ENCODE results near the gene PYHIN1. TPM values are rescaled to one million over a fixed set of nuclear protein-coding genes. Genes with fewer than 3 reads are reported as not detected.

Gene PYHIN1
- total RNA-seq, 1 experiment from 2014 or later, result not detected

- no TSS peak for BruUV-seq (replicated peaks)
- ChIA-PET RAD21 (ENCODE audit: low non-redundant PET in 1 of 2, low total read pairs in 2 of 2, uncharacterized antibody in 2 of 2, unreplicated experiment in 2 of 2) (no interaction called here), CTCF (no interaction called here), POLR2A (no interaction called here)
- intact Hi-C loops (cut with micrococcal nuclease), result no loop called here
- no peak overlapping the region for H2AFZ ChIP-seq (ENCODE audit: low read depth, low read length, poor library complexity, severe bottlenecking)
- H3K79me2 ChIP-seq (ENCODE audit: insufficient read depth, low read length), result no peaks in the 10 kb centered on the region
- H3K4me3 ChIP-seq (replicated peaks in 1 of 2; ENCODE audit: low read depth in 1 of 2, low read length in 2 of 2), result no peak overlapping the region
- H3K9ac ChIP-seq (ENCODE audit: low read length), result no peak overlapping the region
- ATAC-seq (no peak), DNase-seq (ENCODE audit: low read depth, low spot score) (no peak)
- H3K9me2 ChIP-seq (ENCODE audit: insufficient read depth), result no peaks in the 10 kb centered on the region
- TF ChIP-seq ATF3 (IDR thresholded peaks at IDR 0.05) (no peak), EGR1 (IDR thresholded peaks at IDR 0.05; ENCODE audit: low read depth) (no peak), MAX (IDR thresholded peaks at IDR 0.05) (no peak), YY1 (IDR thresholded peaks at IDR 0.05; ENCODE audit: extremely low read depth, insufficient replicate concordance, low read depth, low read length) (no peak), POLR2AphosphoS5 (IDR thresholded peaks at IDR 0.05; ENCODE audit: low read depth, low read length) (no peak), RAD21 (IDR thresholded peaks at IDR 0.05; ENCODE audit: low read depth) (no peak), TCF7L2 (IDR thresholded peaks at IDR 0.05; ENCODE audit: borderline replicate concordance, extremely low read depth, insufficient read depth, insufficient read length) (no peak)
- H3K4me1 ChIP-seq (ENCODE audit: control insufficient read depth in 1 of 2, insufficient read depth in 2 of 2, low read length in 2 of 2), result no peaks in the 10 kb centered on the region
- no peaks in the 10 kb centered on the region for H3K36me3 ChIP-seq (ENCODE audit: control insufficient read depth in 1 of 2, insufficient read depth in 2 of 2, low read length in 2 of 2)
- H3K4me2 ChIP-seq (ENCODE audit: low read length), result no peak overlapping the region
- no peak overlapping the region for H3K27ac ChIP-seq (ENCODE audit: low read depth, low read length)
- no peaks in the 10 kb centered on the region for H4K20me1 ChIP-seq (ENCODE audit: insufficient read depth)
- H3K27me3 ChIP-seq (ENCODE audit: insufficient read depth, low read length), result no peaks in the 10 kb centered on the region
- H3K9me3 ChIP-seq (ENCODE audit: control insufficient read depth in 1 of 2, insufficient read depth in 1 of 2, low read depth in 1 of 2, low read length in 2 of 2), result no peaks in the 10 kb centered on the region
Observed at GRCh38 chr1:158983235-158983634, 51.9 kb downstream of the PYHIN1 start.

GRCh38 chr1:158984386-158984785 lies 53.0 kb downstream of the PYHIN1 start:
- Histone ChIP-seq H3K4me1 (ENCODE audit: control insufficient read depth in 1 of 2, insufficient read depth in 2 of 2, low read length in 2 of 2) (no peaks in the 10 kb centered on the region), H3K36me3 (ENCODE audit: control insufficient read depth in 1 of 2, insufficient read depth in 2 of 2, low read length in 2 of 2) (no peaks in the 10 kb centered on the region), H3K4me2 (ENCODE audit: low read length) (no peak overlapping the region), H4K20me1 (ENCODE audit: insufficient read depth) (no peaks in the 10 kb centered on the region), H3K79me2 (ENCODE audit: insufficient read depth, low read length) (no peaks in the 10 kb centered on the region), H3K4me3 (replicated peaks in 1 of 2; ENCODE audit: low read depth in 1 of 2, low read length in 2 of 2) (no peak overlapping the region), H3K9ac (ENCODE audit: low read length) (no peak overlapping the region), H3K9me2 (ENCODE audit: insufficient read depth) (no peaks in the 10 kb centered on the region), H3K9me3 (ENCODE audit: control insufficient read depth in 1 of 2, insufficient read depth in 1 of 2, low read depth in 1 of 2, low read length in 2 of 2) (no peaks in the 10 kb centered on the region), H3K27me3 (ENCODE audit: insufficient read depth, low read length) (no peaks in the 10 kb centered on the region), H2AFZ (ENCODE audit: low read depth, low read length, poor library complexity, severe bottlenecking) (no peak overlapping the region), H3K27ac (ENCODE audit: low read depth, low read length) (no peak overlapping the region)
- TF ChIP-seq MAX (IDR thresholded peaks at IDR 0.05) (no peak), ZFX (IDR thresholded peaks at IDR 0.05) (no peak), EZH2 (IDR thresholded peaks at IDR 0.05) (no peak), JUND (IDR thresholded peaks at IDR 0.05) (no peak), SIN3A (IDR thresholded peaks at IDR 0.05; ENCODE audit: low read depth) (no peak), RAD21 (IDR thresholded peaks at IDR 0.05; ENCODE audit: low read depth) (no peak), TCF7L2 (IDR thresholded peaks at IDR 0.05; ENCODE audit: borderline replicate concordance, extremely low read depth, insufficient read depth, insufficient read length) (no peak), YY1 (IDR thresholded peaks at IDR 0.05; ENCODE audit: extremely low read depth, insufficient replicate concordance, low read depth, low read length) (no peak), ATF3 (IDR thresholded peaks at IDR 0.05) (no peak), CBX3 (IDR thresholded peaks at IDR 0.05; ENCODE audit: low read depth) (no peak), EZH2phosphoT487 (IDR thresholded peaks at IDR 0.05; ENCODE audit: borderline replicate concordance) (no peak), ZBTB33 (IDR thresholded peaks at IDR 0.05; ENCODE audit: extremely low read depth, insufficient replicate concordance, low read length) (no peak), CEBPB (IDR thresholded peaks at IDR 0.05; ENCODE audit: low read depth) (no peak)
- BruUV-seq (replicated peaks), result no TSS peak
- POLR2A ChIA-PET, result no interaction called here
- ATAC-seq (no peak), DNase-seq (ENCODE audit: low read depth, low spot score) (no peak)
- intact Hi-C loops (cut with micrococcal nuclease), result no loop called here
- RAD21 ChIA-PET (ENCODE audit: low non-redundant PET in 1 of 2, low total read pairs in 2 of 2, uncharacterized antibody in 2 of 2, unreplicated experiment in 2 of 2), result no interaction called here
- CTCF ChIA-PET, result no interaction called here
